ENCODE data around the gene KRTAP5-1. TPM values are rescaled to one million over a fixed set of nuclear protein-coding genes. Genes with fewer than 3 reads are reported as not detected.

The KRTAP5-1 gene
- total RNA-seq, 1 donor from 2014 or later, result not detected

GRCh38 chr11:1548221-1549070 lies 36.6 kb downstream of the KRTAP5-1 start:
- no peaks in the 10 kb centered on the region for H3K9me3 Mint-ChIP-seq
- peaks cover 30% of the 10 kb centered on the region for H3K27me3 Mint-ChIP-seq (ENCODE audit: insufficient read depth)
- H3K4me1 Mint-ChIP-seq (ENCODE audit: low read depth), result no peaks in the 10 kb centered on the region
- DNase-seq (ENCODE audit: low spot score), result no peak
- intact Hi-C loops (cut with micrococcal nuclease), result loop anchor here (10.0 kb wide), 1 partner anchor 76 kb away; the partner anchor contains the start of genes KRTAP5-4 and KRTAP5-5
- no peaks in the 10 kb centered on the region for H3K36me3 Mint-ChIP-seq (ENCODE audit: low read depth)
- H3K4me3 Mint-ChIP-seq, result no peak overlapping the region
- no peak overlapping the region for H3K27ac Mint-ChIP-seq

- peaks cover 30% of the 10 kb centered on the region for H3K27me3 Mint-ChIP-seq (ENCODE audit: insufficient read depth)
- no peaks in the 10 kb centered on the region for H3K36me3 Mint-ChIP-seq (ENCODE audit: low read depth)
- no peak overlapping the region for H3K4me3 Mint-ChIP-seq
- H3K4me1 Mint-ChIP-seq (ENCODE audit: low read depth), result no peaks in the 10 kb centered on the region
- DNase-seq (ENCODE audit: low spot score), result no peak
- no peaks in the 10 kb centered on the region for H3K9me3 Mint-ChIP-seq
- intact Hi-C loops (cut with micrococcal nuclease), result loop anchor here (10.0 kb wide), 1 partner anchor 77 kb away; the partner anchor contains the start of genes KRTAP5-4 and KRTAP5-5
- H3K27ac Mint-ChIP-seq, result no peak overlapping the region
Measured at GRCh38 chr11:1547467-1548098, 37.5 kb downstream of the KRTAP5-1 start.

DNA sequence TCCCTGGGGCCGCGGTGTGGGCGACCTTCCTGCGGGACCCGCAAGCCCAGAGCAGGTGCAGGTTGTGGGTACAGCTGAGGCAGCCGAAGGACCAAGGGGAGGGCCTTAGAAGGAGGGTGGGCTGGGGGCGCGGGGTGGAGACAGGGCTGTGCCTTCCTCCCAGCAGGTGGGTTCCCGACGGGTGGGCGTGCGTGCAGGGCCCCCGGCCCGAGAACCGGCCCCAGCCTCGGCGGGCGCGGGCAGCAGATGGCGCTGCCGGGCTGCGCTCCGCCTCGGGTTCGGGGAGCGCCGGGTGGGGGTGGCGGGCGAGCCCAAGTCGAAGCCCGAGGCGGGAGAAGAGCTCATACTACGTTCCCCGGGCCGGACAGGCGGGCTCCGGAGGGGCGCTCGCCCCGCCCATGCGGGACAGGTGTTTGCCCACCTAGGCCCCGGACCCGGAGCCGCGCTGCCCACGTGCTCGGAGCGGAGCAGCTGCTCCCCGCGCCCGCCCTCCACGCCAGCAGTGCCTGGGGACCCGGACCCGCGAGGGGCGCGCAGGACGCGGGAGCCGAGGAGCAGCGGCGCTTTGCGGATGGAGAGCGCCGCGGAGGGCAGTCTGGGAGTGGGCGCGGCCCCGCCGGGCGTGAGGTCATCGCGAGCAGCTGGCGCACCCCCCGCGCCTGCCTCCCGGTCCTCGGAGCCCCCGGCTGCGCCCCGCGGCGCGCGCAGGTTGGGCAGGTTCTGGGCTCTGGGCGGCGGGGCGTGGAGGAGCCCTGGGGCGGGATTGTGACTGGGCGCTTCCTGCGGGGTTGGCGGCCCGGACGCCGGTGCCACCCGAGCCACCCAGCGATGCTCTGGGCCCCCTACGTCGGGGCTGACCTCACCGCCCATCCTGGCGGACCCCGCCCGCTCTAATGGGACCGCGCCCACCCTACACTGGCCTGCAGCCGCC lies 38.3 kb downstream of the KRTAP5-1 start:
- Mint-ChIP-seq H3K27ac (no peak overlapping the region), H3K9me3 (no peaks in the 10 kb centered on the region), H3K4me1 (ENCODE audit: low read depth) (no peaks in the 10 kb centered on the region), H3K27me3 (ENCODE audit: insufficient read depth) (peaks cover 30% of the 10 kb centered on the region), H3K4me3 (no peak overlapping the region), H3K36me3 (ENCODE audit: low read depth) (no peaks in the 10 kb centered on the region)
- DNase-seq (ENCODE audit: low spot score), result no peak
- intact Hi-C loops (cut with micrococcal nuclease), result loop anchor here (1.0 to 10.0 kb wide), 2 partner anchors 28 to 78 kb away; partner anchors contain the start of genes KRTAP5-4 and KRTAP5-5

DNA sequence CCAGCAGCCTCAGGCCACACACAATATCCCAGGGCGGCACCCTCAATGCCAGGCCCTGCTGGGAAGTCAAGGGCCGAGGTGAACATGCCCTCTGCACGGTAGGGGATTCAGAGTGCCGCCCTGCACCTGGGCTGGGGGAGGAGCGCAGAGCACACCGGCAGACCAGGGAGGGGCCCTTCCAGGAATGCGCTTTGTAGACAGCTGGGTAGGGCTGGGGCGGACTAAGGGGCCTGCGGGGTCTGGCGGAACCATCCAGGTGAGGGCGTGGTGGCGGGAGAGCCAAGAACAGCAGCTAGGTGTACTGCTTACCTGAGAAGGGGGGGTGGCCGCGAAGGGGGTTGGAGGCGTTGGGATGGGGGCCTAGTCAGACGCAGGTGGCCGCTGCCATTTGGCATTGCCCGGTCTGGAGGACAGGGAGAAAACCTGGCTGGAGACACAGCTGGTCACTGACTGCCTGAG lies 39.0 kb downstream of the KRTAP5-1 start:
- intact Hi-C loops (cut with micrococcal nuclease), result loop anchor here (1.0 to 10.0 kb wide), 2 partner anchors 28 to 79 kb away; partner anchors contain the start of genes KRTAP5-4 and KRTAP5-5
- no peaks in the 10 kb centered on the region for H3K4me1 Mint-ChIP-seq (ENCODE audit: low read depth)
- H3K27ac Mint-ChIP-seq, result no peak overlapping the region
- DNase-seq (ENCODE audit: low spot score), result no peak
- no peaks in the 10 kb centered on the region for H3K9me3 Mint-ChIP-seq
- H3K36me3 Mint-ChIP-seq (ENCODE audit: low read depth), result no peaks in the 10 kb centered on the region
- H3K27me3 Mint-ChIP-seq (ENCODE audit: insufficient read depth), result peaks cover 30% of the 10 kb centered on the region
- no peak overlapping the region for H3K4me3 Mint-ChIP-seq

- Mint-ChIP-seq H3K27ac (no peak overlapping the region), H3K4me3 (no peak overlapping the region), H3K36me3 (ENCODE audit: low read depth) (no peaks in the 10 kb centered on the region), H3K9me3 (no peaks in the 10 kb centered on the region), H3K27me3 (ENCODE audit: insufficient read depth) (peaks cover 30% of the 10 kb centered on the region), H3K4me1 (ENCODE audit: low read depth) (no peaks in the 10 kb centered on the region)
- DNase-seq (ENCODE audit: low spot score), result no peak
- intact Hi-C loops (cut with micrococcal nuclease), result loop anchor here (10.0 kb wide), 1 partner anchor 79 kb away; the partner anchor contains the start of genes KRTAP5-4 and KRTAP5-5
Measured at GRCh38 chr11:1545432-1545831, 39.7 kb downstream of the KRTAP5-1 start.

GRCh38 chr11:1544536-1544935 lies 40.5 kb downstream of the KRTAP5-1 start:
- intact Hi-C loops (cut with micrococcal nuclease), result loop anchor here (10.0 kb wide), 1 partner anchor 80 kb away; the partner anchor contains the start of genes KRTAP5-4 and KRTAP5-5
- Mint-ChIP-seq H3K27ac (no peak overlapping the region), H3K9me3 (no peaks in the 10 kb centered on the region), H3K4me3 (no peak overlapping the region), H3K27me3 (ENCODE audit: insufficient read depth) (peaks cover 30% of the 10 kb centered on the region), H3K36me3 (ENCODE audit: low read depth) (no peaks in the 10 kb centered on the region), H3K4me1 (ENCODE audit: low read depth) (no peaks in the 10 kb centered on the region)
- DNase-seq (ENCODE audit: low spot score), result no peak

DNA sequence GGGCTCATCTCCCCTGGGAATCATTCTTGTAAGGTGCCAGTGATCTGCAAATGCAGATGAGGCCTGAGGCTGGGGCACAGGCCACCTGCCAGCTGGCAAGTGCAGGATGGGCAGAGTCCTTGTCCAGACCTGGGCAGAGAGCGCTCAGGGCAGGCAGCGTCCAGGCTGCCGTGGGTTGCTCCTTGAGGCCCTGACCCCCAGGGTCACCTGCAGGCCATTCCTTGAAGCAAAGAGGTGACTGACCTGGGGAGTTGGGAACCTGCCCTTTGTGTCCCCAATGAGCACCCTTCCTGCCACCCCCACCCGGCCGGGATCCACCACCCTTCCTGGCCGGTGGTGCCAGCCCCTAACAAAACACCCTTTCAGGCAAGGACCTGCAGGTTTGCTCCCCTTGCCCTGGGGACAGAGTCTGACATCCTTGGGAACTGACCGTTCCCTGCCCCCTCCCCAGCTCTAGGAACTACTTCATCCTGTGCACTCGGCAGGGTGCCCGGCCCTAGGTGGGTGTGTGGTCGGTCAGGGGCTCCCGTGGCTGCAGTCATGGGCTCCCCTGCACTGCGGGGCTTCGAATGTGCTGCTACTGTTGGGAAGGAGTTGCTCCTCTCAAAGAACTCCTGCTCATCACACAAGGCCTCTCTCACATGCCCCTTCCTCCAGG lies 41.3 kb downstream of the KRTAP5-1 start:
- H3K27me3 Mint-ChIP-seq (ENCODE audit: insufficient read depth), result peaks cover 25% of the 10 kb centered on the region
- no peaks in the 10 kb centered on the region for H3K4me1 Mint-ChIP-seq (ENCODE audit: low read depth)
- no peaks in the 10 kb centered on the region for H3K9me3 Mint-ChIP-seq
- intact Hi-C loops (cut with micrococcal nuclease), result loop anchor here (10.0 kb wide), 1 partner anchor 81 kb away; the partner anchor contains the start of genes KRTAP5-4 and KRTAP5-5
- no peak overlapping the region for H3K4me3 Mint-ChIP-seq
- no peak overlapping the region for H3K27ac Mint-ChIP-seq
- H3K36me3 Mint-ChIP-seq (ENCODE audit: low read depth), result no peaks in the 10 kb centered on the region
- DNase-seq (ENCODE audit: low spot score), result no peak

DNA sequence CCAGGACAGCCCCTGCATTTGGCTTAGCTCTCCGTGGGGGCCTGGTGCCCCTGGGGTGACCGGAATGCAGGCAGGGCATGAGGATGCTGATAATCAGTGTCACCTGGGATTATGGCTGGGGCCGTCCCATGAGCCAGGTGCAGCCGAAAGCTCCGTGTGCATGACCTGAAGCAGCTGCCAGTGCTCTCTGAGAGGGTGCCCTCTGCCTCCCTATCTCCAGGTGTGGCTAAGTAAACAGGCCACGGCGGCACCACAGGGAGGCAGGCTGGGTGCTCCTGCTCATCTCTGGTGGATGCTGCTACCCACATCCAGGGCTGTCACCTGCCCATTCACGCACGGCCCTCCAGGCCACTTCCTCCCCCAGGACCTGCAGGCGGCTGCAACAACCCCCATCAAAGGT lies 42.8 kb downstream of the KRTAP5-1 start:
- Mint-ChIP-seq H3K27me3 (ENCODE audit: insufficient read depth) (peaks cover 15% of the 10 kb centered on the region), H3K27ac (no peak overlapping the region), H3K4me3 (no peak overlapping the region), H3K9me3 (no peaks in the 10 kb centered on the region), H3K4me1 (ENCODE audit: low read depth) (no peaks in the 10 kb centered on the region), H3K36me3 (ENCODE audit: low read depth) (no peaks in the 10 kb centered on the region)
- no peak for DNase-seq (ENCODE audit: low spot score)
- intact Hi-C loops (cut with micrococcal nuclease), result loop anchor here (10.0 kb wide), 1 partner anchor 83 kb away; the partner anchor contains the start of genes KRTAP5-4 and KRTAP5-5

- no peak overlapping the region for H3K27ac Mint-ChIP-seq
- H3K9me3 Mint-ChIP-seq, result no peaks in the 10 kb centered on the region
- H3K27me3 Mint-ChIP-seq (ENCODE audit: insufficient read depth), result peaks cover 15% of the 10 kb centered on the region
- no peak for DNase-seq (ENCODE audit: low spot score)
- no peaks in the 10 kb centered on the region for H3K4me1 Mint-ChIP-seq (ENCODE audit: low read depth)
- H3K36me3 Mint-ChIP-seq (ENCODE audit: low read depth), result no peaks in the 10 kb centered on the region
- H3K4me3 Mint-ChIP-seq, result no peak overlapping the region
- intact Hi-C loops (cut with micrococcal nuclease), result loop anchor here (10.0 kb wide), 1 partner anchor 83 kb away; the partner anchor contains the start of genes KRTAP5-4 and KRTAP5-5
Measured at GRCh38 chr11:1541474-1542204, 43.4 kb downstream of the KRTAP5-1 start.

DNA sequence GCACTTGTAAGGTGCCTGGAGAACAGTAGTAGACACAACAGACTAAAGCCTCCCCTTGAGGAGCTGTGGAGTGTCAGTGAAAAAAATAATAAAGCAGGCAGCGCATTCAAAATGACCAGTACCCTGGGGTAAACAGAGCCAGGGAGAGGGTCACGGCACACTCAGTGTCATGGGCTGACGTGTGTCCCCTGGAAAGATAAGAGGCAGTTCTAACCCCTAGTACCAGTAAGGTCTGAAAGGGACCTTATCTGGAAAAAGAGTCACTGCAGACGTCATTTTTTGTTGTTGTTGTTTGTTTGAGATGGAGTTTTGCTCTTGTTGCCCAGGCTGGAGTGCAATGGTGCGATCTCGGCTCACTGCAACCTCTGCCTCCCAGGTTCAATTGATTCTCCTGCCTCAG lies 45.0 kb downstream of the KRTAP5-1 start:
- DNase-seq (ENCODE audit: low spot score), result no peak

GRCh38 chr11:1538153-1538552 lies 46.9 kb downstream of the KRTAP5-1 start:
- Mint-ChIP-seq H3K9me3 (no peaks in the 10 kb centered on the region), H3K27me3 (ENCODE audit: insufficient read depth) (no peaks in the 10 kb centered on the region), H3K4me3 (no peak overlapping the region), H3K27ac (no peak overlapping the region), H3K4me1 (ENCODE audit: low read depth) (no peaks in the 10 kb centered on the region), H3K36me3 (ENCODE audit: low read depth) (peaks cover 7% of the 10 kb centered on the region)
- DNase-seq (ENCODE audit: low spot score), result no peak
- intact Hi-C loops (cut with micrococcal nuclease), result no loop called here

More for the DNA sequence above, 45.0 kb downstream of the KRTAP5-1 start:
- Mint-ChIP-seq H3K4me1 (ENCODE audit: low read depth) (no peaks in the 10 kb centered on the region), H3K36me3 (ENCODE audit: low read depth) (peaks cover 5% of the 10 kb centered on the region), H3K27ac (no peak overlapping the region), H3K4me3 (no peak overlapping the region), H3K9me3 (no peaks in the 10 kb centered on the region), H3K27me3 (ENCODE audit: insufficient read depth) (peaks cover 2% of the 10 kb centered on the region)
- intact Hi-C loops (cut with micrococcal nuclease), result loop anchor here (10.0 kb wide), 1 partner anchor 85 kb away; the partner anchor contains the start of genes KRTAP5-4 and KRTAP5-5
